HG03439 (cell line): ENCODE results near the gene SAFB.
"Not testable (repeated sequence)": the region's sequence is repeated elsewhere in the genome, so short reads cannot be mapped to it uniquely, and the experiment has no call there.

Source experiments
- ATAC-seq: cut with Tn5 transposase; IDR thresholded peaks from one replicate; pipeline ENCODE4 v1.9.1; 2021; ENCODE audit warnings: mild to moderate bottlenecking, moderate library complexity; ENCODE audit not compliant: unreplicated experiment

Gene SAFB

DNA sequence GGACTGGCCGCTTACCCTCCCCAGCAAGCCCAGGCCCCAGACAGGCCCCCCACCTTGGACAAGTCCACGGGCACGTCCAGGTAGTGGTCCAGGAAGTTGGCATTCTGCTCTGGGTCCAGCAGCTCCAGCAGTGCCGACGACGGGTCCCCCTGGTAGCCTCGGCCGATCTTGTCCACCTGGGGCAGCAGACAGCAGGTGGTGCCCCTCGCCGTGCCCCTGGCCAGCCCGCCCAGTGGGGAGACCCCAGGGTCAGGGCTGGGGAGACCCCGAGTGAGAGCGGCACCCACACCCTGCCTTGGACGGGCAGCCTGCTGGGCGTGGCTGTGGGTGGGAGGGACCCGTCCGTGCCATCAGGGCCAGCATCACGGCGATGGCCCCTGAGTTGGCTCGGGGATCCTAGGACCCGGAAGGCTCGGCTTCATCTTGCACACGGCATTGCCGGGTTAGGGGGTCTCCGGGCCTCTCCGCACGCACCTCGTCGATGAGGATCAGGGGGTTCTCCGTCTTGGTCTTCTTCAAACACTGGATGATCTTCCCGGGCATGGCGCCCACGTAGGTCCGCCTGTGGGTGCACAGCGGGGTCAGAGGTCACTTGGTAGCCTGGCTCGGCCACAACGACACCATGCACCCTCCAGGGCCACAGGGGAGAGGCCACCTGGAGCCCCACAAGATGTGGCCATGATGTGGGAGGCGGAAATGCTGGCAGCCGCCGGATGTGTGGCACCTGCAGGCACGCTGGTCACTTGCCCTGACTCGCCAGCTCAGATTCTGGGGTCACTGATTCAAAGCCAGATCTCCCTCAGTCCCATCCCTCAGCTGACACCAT lies 73.5 kb downstream of the SAFB start:
- ATAC-seq, result no peak

DNA sequence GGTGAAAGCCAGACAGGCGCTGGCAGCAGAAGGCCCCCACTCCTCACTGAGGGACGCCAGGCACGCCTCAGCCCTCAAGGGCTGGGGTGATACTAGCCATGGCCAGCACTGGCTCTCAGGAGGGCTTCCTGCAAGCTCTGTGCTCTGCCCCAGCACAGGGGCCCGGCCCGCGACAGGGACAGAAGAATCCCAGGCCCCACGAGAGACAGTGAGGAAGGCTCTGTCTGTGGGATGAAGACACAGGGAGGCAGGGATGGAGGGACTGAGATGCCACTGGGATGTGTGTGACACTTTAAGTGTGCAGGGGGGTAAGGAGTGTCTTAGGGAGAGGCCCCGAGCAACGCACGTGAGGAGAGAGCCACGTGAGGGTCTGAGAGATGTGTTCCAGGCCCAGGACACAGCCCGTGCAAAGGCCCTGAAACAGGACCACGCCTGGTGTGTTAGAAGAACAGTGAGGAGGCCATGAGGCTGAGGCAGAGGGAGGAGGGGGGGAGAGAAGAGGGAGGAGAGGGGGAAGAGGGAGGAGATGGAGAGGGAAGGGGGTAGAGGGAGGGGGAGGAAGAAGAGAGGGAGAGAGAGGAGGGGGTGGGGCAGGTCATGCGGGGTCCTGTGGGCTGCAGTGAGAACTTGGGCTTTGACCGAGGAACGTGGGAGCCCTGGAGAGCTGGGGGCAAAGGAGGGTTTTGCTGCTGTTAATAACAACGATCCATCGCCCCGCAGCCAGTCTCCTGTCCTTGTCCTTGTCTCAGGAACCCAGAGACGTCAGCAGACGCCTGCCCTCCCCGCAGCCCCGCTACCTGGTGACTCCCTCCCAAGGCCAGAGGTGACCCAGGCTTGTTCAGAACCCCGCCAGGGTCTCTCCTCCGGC lies 74.4 kb downstream of the SAFB start:
- ATAC-seq, result no peak

GRCh38 chr19:5697890-5698634 lies 75.2 kb downstream of the SAFB start:
- ATAC-seq, result no peak

GRCh38 chr19:5698635-5699422 lies 75.9 kb downstream of the SAFB start:
- ATAC-seq, result no peak

DNA sequence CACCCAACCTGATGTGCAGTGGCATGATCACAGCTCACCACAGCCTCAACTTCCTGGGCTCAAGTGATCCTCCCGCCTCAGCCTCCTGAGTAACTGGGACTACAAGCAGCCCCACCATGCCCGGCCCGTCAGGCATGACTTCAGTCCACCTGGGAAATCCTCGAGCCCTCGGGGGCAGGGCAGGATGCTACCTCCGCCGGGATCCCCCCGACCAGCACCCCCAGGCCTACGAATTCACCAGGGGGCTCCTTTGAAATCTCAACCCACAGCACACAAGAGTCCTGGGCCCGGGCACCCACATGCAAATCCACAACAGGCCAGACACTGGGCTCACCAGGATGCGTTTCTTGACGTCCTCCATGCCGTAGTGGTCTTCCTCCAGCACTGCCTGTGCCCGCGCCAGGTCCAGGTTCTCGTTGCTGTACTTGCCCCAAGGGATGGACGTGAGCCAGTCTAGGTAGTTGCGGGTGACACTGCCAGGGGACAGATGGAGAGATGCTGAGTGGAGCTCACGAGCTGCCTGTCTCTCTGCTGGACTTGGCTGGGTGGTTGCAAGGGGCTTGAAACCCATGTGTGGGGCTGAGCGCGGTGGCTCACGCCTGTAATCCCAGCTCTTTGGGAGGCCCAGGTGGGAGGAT lies 77.7 kb downstream of the SAFB start:
- ATAC-seq, result no peak

DNA sequence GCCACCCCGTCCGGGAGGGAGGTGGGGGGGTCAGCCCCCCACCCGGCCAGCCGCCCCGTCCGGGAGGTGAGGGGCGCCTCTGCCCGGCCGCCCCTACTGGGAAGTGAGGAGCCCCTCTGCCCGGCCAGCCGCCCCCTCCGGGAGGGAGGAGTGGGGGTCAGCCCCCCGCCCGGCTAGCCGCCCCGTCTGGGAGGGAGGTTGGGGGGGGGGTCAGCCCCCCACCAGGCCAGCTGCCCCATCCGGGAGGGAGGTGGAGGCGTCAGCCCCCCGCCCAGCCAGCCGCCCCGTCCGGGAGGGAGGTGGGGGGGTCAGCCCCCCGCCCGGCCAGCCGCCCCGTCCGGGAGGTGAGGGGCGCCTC lies 79.1 kb downstream of the SAFB start:
- ATAC-seq, result not testable (repeated sequence)

GRCh38 chr19:5703819-5704818 lies 81.2 kb downstream of the SAFB start:
- ATAC-seq, result no peak

- no peak for ATAC-seq
These were observed 82.7 kb downstream of the SAFB start for GRCh38 chr19:5705552-5705951.

- no peak for ATAC-seq
These were observed 84.1 kb downstream of the SAFB start for GRCh38 chr19:5706876-5707573.

GRCh38 chr19:5707576-5708575 lies 85.0 kb downstream of the SAFB start:
- no peak for ATAC-seq

DNA sequence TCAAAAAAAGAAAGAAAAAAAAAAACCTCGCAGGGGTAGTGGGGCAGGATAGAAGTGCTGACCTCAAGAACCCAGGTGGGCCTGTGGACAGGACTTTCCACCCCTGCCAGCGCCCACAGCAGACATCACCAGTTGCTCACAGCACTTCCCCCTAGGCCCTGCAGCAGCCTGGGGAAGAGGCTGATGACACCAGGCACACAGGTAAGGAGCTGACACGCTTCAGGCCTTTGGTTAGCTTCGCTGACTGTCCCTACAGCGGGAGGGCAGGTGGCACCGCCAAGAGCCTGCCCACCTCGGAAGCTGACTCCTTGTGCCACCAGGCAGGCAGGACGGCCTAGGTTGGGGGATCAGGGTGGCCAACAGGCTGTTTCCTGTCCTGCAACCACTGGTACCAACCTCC lies 88.1 kb downstream of the SAFB start:
- ATAC-seq, result no peak

DNA sequence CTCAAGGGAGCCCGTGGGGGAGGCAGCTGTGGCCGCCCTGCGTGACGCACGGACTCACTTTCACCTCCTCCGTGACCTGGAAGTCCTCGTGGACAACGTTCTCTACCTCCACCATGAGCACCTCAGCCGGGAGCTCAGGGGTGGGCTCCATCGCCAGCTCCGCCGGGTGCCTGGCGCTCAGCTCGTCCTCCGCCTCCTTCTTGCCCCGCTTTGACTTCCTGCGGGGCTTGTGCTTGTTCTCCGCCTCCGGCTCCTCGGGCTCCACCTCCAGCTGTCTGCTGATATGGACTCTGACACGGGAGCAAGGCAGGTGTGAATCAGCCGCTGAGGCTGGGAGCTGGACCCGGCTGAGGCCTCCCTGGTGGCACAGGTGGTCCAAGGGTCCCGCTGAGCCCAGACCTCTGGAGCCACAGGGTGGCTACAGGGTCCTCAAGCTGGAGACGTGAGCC lies 88.9 kb downstream of the SAFB start:
- no peak for ATAC-seq

DNA sequence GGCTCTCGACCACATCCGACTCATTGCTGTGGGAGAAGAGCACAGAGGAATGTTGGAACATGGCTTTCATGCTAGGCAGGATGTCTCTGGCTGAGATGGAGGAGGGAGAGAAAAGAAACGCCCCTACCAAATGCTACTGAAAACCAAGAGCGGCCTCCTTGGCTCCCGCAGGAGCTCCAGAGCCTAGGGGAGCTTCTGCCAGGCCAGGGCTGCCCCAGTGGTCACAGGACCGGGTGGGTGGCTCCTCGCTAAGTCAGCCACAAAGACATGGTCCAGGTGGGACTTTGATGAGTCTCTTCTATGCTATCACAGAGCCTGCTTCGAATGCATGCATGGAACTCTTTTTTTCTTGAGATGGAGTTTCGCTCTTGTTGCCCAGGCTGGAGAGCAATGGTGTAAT lies 90.3 kb downstream of the SAFB start:
- ATAC-seq, result no peak

DNA sequence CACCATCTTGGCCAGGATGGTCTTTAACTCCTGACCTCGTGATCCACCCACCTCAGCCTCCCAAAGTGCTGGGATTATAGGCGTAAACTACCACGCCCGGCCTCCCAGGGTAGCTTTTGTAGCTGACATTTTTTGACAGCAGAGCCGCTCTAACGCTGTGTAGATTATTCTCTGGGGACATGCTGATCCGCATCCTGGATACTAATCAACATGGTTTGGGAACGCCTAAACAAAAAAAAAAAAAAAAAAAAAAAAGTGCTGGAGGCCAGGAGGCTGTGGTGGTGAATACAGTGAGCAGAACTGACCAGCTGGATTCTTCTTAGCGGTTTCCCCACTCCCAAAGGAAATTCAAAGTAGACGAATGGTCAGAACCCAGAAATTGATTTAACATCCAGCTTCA lies 91.9 kb downstream of the SAFB start:
- ATAC-seq, result no peak

GRCh38 chr19:5717215-5717935 lies 94.5 kb downstream of the SAFB start:
- no peak for ATAC-seq
